GM13976 (cell line): ENCODE results near the gene POLD3.

Experiments used
- DNase-seq: peaks from one replicate; pipeline ENCODE4 v3.0.0; 2012; ENCODE audit warnings: low spot score
- in situ Hi-C: fragments of 300-500 bp; cut with MboI; formaldehyde crosslinking; loops from one replicate; pipeline ENCODE4 v1.12.0; 2022; ENCODE audit warnings: low sequenced_read_pairs, mixed read lengths, inconsistent platforms; ENCODE audit not compliant: unreplicated experiment
- TF ChIP-seq, protein P1 (sequence below): IDR thresholded peaks from 2 replicates; pipeline ENCODE4 v1.5.1; 2012; ENCODE audit warnings: borderline replicate concordance, mild to moderate bottlenecking; ENCODE audit not compliant: insufficient read depth; ENCODE audit errors: extremely low read depth, missing control alignments, control extremely low read depth

The POLD3 gene

DNA sequence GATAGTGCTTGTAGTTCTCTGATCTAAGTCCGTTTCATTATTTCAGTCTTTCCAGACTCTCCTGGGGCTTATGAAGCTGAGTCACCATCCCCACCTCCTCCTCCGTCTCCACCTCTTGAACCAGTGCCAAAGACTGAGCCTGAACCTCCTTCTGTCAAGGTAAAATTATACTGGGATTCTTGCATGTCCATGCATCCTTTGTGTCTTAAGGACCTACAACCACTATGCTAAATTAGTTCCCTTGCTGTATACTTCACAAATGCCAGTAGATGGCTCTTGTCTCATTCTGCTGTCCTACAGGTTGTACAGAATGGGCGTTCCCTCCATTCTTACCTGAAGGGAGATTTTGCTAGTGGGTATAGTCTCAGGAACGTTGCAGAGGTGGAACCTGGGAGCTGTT lies 42.2 kb downstream of the POLD3 start:
- DNase-seq = no peak
- TF ChIP-seq, protein P1, sequence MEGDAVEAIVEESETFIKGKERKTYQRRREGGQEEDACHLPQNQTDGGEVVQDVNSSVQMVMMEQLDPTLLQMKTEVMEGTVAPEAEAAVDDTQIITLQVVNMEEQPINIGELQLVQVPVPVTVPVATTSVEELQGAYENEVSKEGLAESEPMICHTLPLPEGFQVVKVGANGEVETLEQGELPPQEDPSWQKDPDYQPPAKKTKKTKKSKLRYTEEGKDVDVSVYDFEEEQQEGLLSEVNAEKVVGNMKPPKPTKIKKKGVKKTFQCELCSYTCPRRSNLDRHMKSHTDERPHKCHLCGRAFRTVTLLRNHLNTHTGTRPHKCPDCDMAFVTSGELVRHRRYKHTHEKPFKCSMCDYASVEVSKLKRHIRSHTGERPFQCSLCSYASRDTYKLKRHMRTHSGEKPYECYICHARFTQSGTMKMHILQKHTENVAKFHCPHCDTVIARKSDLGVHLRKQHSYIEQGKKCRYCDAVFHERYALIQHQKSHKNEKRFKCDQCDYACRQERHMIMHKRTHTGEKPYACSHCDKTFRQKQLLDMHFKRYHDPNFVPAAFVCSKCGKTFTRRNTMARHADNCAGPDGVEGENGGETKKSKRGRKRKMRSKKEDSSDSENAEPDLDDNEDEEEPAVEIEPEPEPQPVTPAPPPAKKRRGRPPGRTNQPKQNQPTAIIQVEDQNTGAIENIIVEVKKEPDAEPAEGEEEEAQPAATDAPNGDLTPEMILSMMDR = peak; percentile 1
- in situ Hi-C loops = no loop called here

DNA sequence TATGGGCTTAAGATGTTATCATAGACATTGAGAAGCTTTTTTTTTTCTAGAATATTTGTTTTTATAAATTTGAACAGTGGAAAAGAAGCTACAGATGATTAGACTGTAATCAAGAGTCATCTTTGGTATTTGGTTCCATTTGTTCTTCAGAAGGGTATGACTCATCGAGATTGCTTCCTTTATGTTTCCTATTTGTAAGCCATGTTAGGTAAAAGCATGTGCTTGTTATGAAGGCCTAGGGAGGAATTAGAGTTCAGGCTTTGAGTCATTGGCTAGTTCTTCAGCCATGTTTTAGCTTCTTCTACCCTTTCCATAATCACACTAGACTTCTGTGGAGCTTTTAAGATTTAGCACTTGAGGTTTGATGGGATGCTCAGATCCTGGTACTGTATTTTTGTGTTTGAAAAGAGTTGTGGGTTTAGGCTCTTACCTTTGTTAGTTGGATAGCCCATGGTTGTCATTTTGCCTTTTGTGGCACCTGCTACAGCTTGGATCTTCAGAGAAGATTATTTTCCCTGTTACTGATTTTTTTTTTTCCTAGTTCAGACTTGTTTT lies 44.3 kb downstream of the POLD3 start:
- TF ChIP-seq, protein P1 = no peak
- in situ Hi-C loops = no loop called here

DNA sequence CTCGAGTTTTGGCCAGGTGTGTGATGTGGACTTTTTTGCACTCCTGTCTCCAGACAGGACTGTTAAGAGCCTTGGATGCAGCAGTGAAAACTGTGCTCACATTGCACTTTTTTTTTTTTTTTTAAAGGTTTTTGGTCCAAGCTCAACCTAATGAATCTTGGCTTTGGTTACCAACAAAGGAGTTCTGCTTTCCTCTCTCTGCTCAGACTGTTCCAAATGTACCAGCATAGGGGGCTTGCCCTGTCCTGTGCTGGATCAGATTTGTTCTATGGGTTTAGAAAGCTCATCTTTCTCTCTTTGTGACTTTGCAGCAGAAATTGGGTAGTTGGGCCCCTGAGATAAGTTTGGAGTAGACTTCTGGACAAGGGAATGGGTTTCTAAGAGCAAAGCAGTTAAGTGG lies 45.3 kb downstream of the POLD3 start:
- in situ Hi-C loops = no loop called here
- DNase-seq = no peak
- TF ChIP-seq, protein P1 = no peak

More for the DNA sequence above, 44.3 kb downstream of the POLD3 start:
- DNase-seq = no peak

DNA sequence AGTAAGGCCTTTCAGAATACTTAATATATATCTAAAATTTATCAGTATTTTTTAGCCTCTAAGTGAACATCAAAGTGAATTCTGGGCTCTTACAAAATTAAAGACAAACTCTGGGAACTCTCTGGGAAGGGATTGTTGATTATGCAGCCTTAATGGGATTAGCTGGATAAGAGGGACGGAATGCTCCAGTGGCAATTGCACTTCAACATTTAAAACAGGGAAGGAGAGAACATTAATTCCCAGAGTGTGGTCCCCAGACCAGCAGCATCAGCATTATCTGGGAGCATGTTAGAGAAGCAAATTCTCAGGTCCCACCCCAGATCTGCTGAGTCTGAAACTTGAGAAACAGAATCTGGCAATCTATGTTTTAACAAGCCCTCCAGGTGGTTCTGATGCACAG lies 46.5 kb downstream of the POLD3 start:
- DNase-seq = no peak
- TF ChIP-seq, protein P1 = no peak
- in situ Hi-C loops = no loop called here

DNA sequence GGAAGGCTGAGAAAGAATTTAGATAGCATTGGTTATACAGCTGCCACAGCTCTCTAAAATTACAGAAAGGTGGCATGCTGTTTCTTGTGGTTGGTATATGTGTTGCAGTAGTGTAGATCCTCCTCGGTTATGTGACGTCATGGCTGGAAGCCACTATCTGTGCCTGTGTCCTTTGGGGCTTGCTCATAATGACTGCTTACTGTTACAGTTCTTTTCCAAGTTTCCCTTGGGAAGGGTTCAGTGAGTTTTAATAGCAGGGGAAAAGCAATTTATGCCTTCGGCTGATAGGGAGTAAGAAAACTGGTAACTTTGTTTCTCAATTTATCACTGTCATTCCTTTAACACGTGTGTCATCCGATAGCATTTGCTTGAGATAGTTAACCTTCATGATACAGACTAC lies 47.2 kb downstream of the POLD3 start:
- TF ChIP-seq, protein P1 = no peak
- in situ Hi-C loops = no loop called here
- DNase-seq = no peak

DNA sequence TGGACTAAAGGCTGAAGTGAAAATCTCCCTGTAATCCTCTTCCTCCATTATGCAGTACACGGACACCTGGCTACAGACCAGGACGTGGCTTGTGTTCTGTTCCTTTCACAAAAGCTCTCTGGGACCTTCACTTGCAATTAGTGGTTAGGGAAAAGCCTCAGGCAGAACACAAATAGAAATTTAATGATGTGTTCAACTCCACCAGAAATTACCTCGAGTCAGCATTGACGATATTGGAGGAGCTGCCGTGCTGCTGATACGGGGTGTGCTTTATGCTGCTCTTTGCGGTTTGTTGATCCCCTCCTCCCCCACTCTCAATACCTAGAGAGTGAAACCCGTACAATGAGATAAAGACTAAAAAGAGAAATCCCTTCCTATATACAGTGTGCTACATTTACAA lies 48.9 kb downstream of the POLD3 start:
- DNase-seq = no peak
- in situ Hi-C loops = no loop called here
- TF ChIP-seq, protein P1 = no peak
